ENCODE data around the gene CD300LG.
"Not testable (repeated sequence)": the region's sequence is repeated elsewhere in the genome, so short reads cannot be mapped to it uniquely, and the experiment has no call there.

Gene CD300LG

GRCh38 chr17:43852571-43852970, 5.6 kb downstream of the CD300LG start:
- in situ Hi-C loops (cut with MboI; ENCODE audit: low sequenced_read_pairs) = no loop called here

DNA sequence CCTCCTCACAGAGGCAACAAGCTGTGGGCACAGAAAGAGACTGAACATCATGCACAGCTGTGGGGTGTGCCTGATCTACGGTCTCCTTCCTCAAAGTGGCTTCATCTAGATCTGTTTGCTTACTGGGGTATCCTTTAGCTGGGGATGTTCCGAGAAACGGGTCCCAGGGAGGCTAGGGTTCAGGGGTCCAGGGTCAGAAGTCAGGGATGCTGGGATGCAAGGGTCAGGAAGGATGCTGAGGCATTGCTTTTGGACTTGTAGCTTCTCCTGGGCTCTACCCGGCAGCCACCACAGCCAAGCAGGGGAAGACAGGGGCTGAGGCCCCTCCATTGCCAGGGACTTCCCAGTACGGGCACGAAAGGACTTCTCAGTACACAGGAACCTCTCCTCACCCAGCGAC, 6.6 kb downstream of the CD300LG start:
- in situ Hi-C loops (cut with MboI; ENCODE audit: low sequenced_read_pairs) = no loop called here

- in situ Hi-C loops (cut with MboI; ENCODE audit: low sequenced_read_pairs) = no loop called here
Measured at GRCh38 chr17:43854498-43854897, 7.5 kb downstream of the CD300LG start.

DNA sequence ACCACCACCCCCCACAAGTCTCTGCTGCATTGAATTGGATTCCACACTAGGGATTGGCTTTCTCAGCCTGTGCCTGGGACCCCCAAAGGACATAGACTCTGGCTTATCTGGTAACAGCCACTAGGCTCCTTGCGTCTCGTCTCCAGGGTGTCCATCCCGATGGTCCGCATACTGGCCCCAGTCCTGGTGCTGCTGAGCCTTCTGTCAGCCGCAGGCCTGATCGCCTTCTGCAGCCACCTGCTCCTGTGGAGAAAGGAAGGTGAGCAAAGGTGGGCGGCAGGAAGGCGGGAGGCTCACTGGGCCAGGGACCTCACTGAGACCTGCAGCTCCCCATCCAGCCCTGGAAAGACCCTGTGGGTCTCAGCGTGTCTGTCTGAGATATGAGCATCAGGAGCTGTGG, 8.1 kb downstream of the CD300LG start:
- in situ Hi-C loops (cut with MboI; ENCODE audit: low sequenced_read_pairs) = no loop called here

- in situ Hi-C loops (cut with MboI; ENCODE audit: low sequenced_read_pairs) = no loop called here
Measured at GRCh38 chr17:43856141-43856540, 9.2 kb downstream of the CD300LG start.

DNA sequence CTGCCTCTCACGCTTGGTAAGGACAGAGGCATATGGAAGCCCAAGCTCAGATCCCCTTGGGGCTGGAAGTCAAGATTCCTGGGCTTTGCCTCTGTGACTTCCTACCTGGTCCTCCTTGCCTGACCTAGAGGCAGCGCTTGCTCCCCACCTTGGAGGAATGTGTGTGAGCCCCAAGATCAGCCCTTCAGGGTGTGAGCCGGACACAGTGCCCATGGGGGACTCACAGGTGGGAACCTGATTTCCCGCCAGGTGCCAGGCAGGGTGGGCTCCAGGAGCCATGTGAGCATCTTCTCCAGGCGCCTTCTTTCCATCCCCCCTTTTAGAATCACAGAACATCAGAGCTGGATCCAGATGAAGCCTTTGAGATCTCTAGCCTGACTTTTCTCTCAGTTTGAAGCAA, 10.2 kb downstream of the CD300LG start:
- in situ Hi-C loops (cut with MboI; ENCODE audit: low sequenced_read_pairs) = no loop called here

DNA sequence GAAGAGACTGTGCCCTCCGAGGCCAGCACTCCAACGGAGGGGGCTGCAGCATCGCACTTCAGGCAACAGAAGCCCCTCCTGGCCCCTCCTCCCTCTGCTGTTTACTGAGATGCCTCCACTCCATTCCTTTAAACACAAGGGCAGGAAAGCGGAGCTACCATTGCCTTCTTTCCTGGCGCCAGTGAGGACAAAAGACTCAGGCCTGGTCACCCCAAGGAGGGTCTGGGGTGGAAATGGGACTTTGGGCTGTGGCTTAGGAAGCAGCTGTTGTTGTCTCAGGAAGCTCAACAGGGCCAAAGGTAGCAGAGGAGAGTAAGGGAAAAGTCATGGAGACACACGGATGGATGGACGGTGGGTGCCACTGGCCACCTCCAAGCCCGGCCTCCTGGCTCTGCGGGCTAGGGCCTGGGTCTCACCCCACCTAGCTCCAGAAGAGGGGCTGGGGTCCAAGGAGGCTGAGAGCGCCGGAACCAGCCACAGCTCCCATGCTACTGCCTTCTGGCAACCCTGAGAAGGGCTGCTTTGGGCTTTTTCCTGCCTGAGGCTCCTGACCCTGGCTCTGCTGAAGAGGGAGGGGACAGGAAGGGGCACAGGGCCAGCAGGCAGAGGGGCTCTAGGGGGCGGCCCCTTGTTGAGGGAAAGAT, 11.1 kb downstream of the CD300LG start:
- in situ Hi-C loops (cut with MboI; ENCODE audit: low sequenced_read_pairs) = no loop called here

DNA sequence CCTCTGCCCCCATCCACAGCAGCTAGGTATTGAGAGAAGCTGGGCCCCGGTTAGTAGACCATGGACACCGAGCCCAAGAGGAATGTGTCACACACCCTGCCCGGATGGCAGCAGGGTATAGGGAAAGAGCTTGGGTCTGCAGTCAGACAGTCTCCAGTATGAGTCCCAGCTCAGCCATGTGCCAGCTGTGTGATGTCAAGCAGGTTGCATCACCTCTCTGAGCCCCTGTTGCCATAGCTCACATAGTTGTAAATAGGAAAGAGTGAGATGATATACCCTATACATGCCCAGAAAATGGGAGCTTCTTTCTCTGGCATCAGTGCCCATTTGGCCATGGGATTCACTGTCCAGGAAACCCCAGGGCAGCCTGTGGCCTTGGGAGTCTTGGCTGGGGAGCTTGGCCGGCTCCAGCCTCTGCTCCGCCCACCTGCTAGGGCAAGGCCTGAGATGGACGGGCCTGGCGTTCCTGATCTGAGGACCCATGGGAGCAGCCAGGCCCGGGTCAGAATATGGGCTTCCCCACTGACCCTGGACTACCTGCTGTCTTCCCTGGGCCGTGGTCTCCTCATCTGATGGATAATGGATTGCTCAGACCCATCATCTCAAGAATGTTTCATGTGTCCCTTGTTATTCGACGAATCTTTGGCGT, 13.2 kb downstream of the CD300LG start:
- in situ Hi-C loops (cut with MboI; ENCODE audit: low sequenced_read_pairs) = no loop called here

DNA sequence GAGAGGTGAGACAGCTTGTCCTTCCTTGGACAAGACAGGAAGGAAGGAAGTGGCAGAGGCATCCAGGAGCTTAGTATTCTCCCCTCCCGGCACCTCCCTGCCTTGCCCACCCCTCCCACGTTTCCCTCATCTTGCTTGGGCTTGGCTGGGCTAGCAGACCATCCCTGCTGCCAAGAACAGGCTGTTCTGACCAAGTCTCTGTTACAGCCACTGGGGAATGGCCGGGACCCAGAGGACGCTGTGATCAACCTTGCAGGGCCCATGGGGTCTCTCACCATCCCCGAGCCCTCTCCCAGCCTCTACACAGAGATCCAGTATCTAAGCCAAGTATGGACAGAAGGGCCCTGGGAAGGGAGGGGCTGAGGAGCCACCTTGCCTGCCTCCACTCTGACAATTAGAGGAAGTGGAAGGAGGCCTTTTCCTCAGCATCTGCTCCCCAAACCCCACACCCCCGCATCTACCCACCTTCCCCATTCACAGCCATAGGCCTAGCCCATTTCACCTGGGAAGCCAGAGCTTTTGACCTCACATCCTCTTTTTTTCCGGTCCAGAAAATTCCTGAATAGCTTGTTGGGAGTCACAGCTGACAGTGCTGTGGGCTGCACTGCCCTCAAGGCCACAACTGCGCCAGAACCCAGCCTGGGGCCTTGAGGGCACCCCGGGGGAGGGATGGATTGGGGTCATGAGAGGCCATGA, 14.1 kb downstream of the CD300LG start:
- in situ Hi-C loops (cut with MboI; ENCODE audit: low sequenced_read_pairs) = no loop called here

- in situ Hi-C loops (cut with MboI; ENCODE audit: low sequenced_read_pairs) = no loop called here
Measured at GRCh38 chr17:43861960-43862359, 15.0 kb downstream of the CD300LG start.

DNA sequence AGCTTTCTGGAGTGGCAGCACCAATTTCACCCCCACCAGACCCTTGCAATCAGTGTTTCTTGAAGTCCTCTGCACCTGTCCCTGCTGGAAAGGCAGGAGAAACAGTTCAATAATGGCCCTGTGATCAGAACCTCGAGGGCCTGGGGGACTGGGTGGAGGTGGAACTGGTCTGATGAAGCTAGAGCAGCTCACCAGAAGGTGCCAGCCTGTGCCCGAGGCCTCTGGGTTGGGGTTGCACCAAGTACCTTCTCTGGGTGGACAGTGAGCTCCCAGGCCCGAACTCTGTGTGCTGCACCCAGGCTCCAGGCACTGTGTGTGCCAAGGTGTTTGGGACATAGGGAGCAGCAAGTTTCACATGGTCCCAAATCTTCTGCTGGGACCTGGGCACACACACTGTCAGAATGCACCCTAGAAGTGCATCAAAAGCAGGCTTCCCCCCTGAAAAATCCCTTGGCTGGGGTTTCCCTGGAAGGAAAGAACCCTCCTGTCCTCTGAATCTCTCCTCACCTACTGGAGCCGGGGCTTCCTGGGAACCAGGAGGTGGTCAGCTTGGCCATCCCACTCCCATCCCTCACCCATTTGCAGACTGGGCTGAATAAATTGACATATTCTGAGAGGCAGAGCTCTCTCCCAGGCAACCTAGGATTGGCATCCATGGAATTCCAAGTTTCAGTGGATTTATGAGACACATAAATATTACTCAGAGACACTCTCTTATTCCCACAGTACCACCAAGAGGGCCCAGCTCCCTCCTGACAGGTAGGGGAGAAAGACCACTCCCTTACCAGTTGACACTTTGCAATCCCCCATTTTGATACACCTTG, 17.4 kb downstream of the CD300LG start:
- in situ Hi-C loops (cut with MboI; ENCODE audit: low sequenced_read_pairs) = no loop called here

DNA sequence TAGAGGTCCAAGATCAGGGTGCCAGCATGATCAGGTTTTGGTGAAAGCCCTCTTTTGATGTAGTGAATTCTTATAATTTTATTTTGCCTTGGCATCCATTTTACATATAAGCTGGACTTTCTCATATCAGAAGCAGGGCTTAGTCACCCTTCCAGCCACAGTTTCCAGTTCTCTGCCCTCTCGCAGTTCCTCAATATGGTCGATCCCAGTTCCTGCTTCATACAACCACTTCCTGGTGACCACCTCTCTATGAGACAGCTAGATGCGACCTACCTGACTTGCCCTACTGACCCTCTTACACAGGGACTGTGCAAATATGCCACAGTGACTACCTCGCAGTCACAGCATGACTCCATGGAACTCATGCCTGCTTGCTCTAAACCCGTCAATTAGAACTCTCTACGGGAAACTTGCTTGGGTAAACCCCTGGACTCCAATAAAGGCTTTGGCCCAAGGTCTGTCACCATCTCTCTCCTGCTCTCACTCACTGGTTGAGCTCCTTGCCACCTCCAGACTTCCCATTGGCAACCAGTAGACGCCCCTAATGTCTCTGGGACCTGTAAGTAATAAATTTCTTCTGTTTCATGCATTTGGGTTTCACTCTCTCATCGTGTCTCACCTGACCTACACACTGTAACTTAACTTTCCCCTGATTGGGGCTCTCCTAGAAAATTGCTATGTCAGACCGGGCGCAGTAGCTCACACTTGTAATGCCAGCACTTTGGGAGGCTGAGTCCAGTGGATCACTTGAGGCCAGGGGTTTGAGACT, 21.4 kb downstream of the CD300LG start:
- in situ Hi-C loops (cut with MboI; ENCODE audit: low sequenced_read_pairs) = no loop called here

DNA sequence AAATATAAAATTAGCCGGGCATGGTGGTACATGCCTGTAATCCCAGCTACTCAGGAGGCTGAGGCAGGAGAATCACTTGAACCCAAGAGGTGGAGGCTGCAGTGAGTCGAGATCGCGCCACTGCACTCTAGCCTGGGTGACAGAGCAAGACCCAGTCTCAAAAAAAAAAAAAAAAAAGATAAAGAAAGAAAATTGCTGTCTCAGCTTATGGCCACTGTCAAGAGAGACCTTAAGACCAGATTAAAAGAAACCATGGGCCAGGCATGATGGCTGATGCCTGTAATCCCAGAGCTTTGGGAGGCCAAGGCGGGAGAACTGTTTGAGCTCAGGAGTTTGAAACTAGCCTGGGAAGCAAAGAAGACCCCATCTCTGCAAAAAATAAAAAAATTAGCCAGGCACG, 22.1 kb downstream of the CD300LG start:
- in situ Hi-C loops (cut with MboI; ENCODE audit: low sequenced_read_pairs) = not testable (repeated sequence)

DNA sequence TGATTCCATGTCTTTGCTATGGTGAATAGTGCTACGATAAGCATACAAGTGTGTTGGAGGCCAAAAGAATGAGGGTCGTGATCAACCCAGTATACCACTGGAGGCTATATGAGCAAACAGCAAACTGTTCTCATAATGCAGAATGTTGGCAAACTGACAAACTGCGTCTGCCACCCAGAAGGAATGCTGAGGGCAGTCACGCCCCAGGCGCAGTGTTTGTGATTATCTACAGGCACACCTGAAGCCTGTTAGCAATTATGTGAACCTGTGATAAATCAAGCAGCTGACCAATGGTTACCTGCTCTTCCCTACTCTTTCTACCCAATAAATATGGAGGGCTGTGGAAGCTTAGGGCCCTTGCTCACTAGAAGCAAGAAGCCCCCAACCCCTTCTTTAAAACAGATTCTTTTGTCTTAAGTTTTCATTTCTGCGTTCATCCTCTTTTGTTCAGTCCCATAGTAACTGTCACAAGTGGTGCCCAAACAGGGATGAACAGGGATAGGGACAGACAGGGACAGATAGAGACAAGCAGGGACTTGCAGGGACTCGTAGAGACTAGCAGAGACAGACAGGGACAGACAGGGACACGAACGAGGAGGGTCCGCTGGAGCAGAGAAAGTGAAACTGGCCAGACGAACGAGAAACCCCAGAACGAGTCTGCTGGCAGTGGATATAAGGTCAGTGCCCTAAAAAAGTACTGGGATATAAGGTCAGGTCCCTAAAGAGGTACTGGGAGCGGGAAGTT, 25.1 kb downstream of the CD300LG start:
- in situ Hi-C loops (cut with MboI; ENCODE audit: low sequenced_read_pairs) = no loop called here

GRCh38 chr17:43873091-43873490, 26.1 kb downstream of the CD300LG start:
- in situ Hi-C loops (cut with MboI; ENCODE audit: low sequenced_read_pairs) = no loop called here

- in situ Hi-C loops (cut with MboI; ENCODE audit: low sequenced_read_pairs) = no loop called here
Measured at GRCh38 chr17:43873815-43874214, 26.8 kb downstream of the CD300LG start.

DNA sequence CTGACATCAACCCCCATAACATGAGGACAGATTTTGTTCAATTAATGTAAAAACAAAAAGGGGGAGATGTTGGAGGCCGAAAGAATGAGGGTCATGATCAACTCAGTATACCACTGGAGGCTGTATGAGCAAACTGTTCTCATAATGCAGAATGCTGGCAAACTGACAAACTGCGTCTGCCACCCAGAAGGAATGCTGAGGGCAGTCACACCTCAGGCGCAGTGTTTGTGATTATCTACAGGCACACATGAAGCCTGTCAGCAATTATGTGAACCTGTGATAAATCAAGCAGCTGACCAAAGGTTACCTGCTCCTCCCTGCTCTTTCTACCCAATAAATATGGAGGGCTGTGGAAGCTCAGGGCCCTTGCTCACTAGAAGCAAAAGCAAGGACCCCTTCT, 27.3 kb downstream of the CD300LG start:
- in situ Hi-C loops (cut with MboI; ENCODE audit: low sequenced_read_pairs) = no loop called here

DNA sequence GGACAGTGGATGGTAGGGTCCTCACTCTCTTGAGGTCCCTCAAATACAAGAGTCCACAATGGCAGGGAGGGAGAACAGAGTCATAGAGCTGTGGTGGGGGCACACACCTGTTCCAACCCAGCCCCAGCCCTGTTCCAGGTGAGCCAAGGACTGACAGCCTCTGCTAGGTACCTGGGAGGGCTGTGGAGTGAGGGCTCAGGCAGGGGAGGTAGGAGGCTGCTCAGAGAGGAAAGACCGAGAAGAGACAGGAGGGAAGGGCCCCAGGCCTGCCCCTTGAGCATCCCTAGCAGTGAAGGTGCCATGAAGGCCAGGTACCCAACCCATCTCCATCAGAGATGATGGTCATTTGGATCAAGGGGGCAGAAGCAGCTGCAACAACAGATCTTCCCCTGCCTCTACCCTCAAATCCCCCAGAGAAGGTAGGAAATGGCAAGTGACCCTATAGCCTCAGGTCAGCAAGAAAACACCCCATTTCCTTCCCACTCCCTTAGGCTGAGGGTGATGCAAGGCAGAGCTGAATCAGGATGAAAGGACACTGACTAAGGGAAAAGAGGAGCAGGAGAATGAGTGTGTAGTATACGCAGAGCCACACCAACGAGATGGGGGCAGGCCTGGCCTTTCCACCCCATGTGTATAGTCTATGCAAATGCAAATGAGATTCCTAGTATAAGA, 28.6 kb downstream of the CD300LG start:
- in situ Hi-C loops (cut with MboI; ENCODE audit: low sequenced_read_pairs) = no loop called here

DNA sequence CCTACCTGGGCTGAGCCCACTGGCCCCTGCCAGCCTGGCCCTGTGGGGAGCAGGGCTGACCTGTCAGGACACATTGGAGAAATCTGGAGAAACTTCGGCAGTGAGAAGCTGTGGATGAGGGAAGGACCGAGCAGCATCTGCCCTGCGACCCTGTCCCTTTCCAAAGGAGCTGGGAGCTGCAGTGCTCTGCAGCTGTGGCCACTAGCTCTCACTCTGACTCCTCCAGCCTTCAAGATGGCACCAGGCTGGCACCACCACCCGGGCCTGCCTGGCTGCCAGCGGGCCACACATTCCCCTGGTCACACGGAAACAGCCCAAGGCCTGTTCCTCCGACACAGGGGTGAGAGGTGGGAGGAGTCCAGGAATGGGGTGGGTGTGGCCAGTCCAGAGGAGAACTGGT, 30.1 kb downstream of the CD300LG start:
- in situ Hi-C loops (cut with MboI; ENCODE audit: low sequenced_read_pairs) = no loop called here

All from HL-60/S4 treated with phorbol 12-myristate 13-acetate at 8.2 ng/mL for 4 days and 3 days (cell line).